ENCODE results near the gene GABRD. TPM values are rescaled to one million over a fixed set of nuclear protein-coding genes. Genes with fewer than 3 reads are reported as not detected.

Gene GABRD
- total and polyA plus RNA-seq, 2 donors (not counting 3 experiments of a cell fraction or from before 2014, with no cell fraction given) = not detected

- FAIRE-seq = no peak
- dilution Hi-C loops (cut with MboI; ENCODE audit: extremely low pct_ligation_motif_present, low sequenced_read_pairs) = no loop called here
- CTCF ChIA-PET = interaction anchor here (0.6 to 4.2 kb wide), 3 partner anchors 45 to 128 kb away, joined by 3 to 108 read pairs (median 3); no protein-coding TSS in a partner anchor
These were observed 28.0 kb downstream of the GABRD start for GRCh38 chr1:2046953-2047748.

DNA sequence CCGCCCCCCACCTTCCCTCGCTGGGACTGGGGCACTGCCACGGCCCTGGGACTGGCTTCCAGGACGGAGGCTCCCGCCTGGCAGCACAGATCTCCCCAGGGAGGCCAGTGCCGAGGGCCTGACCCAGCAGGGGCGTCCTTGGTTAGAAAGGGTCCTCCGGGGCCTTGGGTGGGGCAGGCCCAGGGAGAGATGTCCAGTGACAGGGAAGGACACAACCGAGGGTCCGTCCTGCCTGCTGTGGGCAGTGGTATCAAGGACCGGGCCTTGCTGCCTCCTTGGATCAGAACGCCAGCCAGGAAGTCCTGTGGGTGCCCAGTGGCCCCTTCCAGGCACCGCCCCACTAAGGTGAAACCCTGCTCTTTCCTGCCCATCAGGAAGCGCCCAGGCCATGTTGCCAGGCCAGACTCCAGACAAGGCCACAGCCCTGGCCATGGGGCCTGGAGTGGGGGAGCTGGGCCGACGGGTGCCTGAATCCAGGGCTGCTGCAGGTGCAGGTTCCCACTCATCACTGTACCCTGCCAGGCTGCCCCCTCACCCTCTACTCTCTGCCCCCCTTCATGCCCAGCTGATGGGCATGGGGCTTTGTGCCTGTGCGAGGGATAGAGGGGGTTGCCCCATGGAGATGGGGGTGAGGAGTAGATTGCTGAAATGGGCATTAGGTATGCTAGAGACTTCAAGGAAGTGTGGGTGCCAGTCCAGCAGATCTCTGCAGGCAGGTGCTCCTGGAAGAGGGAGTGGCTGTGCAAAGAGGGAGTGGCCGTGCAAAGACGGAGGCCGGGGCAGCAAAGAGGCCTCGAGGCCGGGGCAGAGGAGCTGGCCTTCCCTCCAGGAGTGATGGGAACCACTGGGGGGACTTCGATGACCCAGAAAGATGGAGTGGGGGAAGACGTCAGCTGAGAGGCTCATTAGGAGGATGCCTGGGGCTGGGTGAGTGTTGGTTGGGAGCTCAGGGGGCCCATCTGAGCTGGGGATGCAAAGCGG lies 28.9 kb downstream of the GABRD start:
- H3K27me3 ChIP-seq (ENCODE audit: control insufficient read depth in 2 of 2, insufficient read depth in 2 of 2, low read length in 2 of 2) = peaks cover 28% of the 10 kb centered on the region in 2 experiments
- DNase-seq (ENCODE audit: low read depth, low spot score) = no peak

More at GRCh38 chr1:2046953-2047748, 28.0 kb downstream of the GABRD start:
- Histone ChIP-seq H3K4me2 (ENCODE audit: insufficient read depth, low read length) (no peak overlapping the region), H2AFZ (ENCODE audit: low read depth, low read length) (no peak overlapping the region), H3K79me2 (ENCODE audit: control insufficient read depth, insufficient read depth, low read length) (no peaks in the 10 kb centered on the region), H3K27ac (ENCODE audit: insufficient read depth, low read depth, low read length) (no peak overlapping the region), H4K20me1 (replicated peaks; ENCODE audit: control insufficient read depth, extremely low read depth, insufficient read depth, low read length) (no peaks in the 10 kb centered on the region), H3K36me3 (ENCODE audit: control insufficient read depth in 2 of 2, extremely low read depth in 1 of 2, insufficient read depth in 2 of 2, low read length in 2 of 2) (no peaks in the 10 kb centered on the region), H3K4me3 (replicated peaks in 1 of 3; ENCODE audit: insufficient read depth in 1 of 3, low read depth in 1 of 3, low read length in 3 of 3) (no peak overlapping the region), H3K9me3 (replicated peaks; ENCODE audit: control insufficient read depth, insufficient read depth, low read length) (no peaks in the 10 kb centered on the region), H3K9ac (replicated peaks; ENCODE audit: extremely low read depth, insufficient read depth, low read length) (no peak overlapping the region), H3K27me3 (ENCODE audit: control insufficient read depth in 2 of 2, insufficient read depth in 2 of 2, low read length in 2 of 2) (peaks cover 28% of the 10 kb centered on the region in 2 experiments), H3K4me1 (ENCODE audit: control insufficient read depth, extremely low read depth, insufficient read depth, low read length) (no peaks in the 10 kb centered on the region), H3K9me1 (replicated peaks; ENCODE audit: control insufficient read depth, extremely low read depth, insufficient read depth, low read length) (no peaks in the 10 kb centered on the region)
- DNase-seq (ENCODE audit: low read depth, low spot score) = no peak
- no TSS peak for BruUV-seq (replicated peaks)
- POLR2A ChIA-PET = no interaction called here
- intact Hi-C loops (cut with micrococcal nuclease) = loop anchor here (1.0 kb wide), 1 partner anchor 103 kb away; no protein-coding TSS in a partner anchor
- no peak for TF ChIP-seq POLR2A (IDR thresholded peaks at IDR 0.05; ENCODE audit: low read depth, low read length)

More for the DNA sequence above, 28.9 kb downstream of the GABRD start:
- Histone ChIP-seq H3K79me2 (ENCODE audit: control insufficient read depth, insufficient read depth, low read length) (no peaks in the 10 kb centered on the region), H3K9me3 (replicated peaks; ENCODE audit: control insufficient read depth, insufficient read depth, low read length) (no peaks in the 10 kb centered on the region), H3K4me2 (ENCODE audit: insufficient read depth, low read length) (no peak overlapping the region), H2AFZ (ENCODE audit: low read depth, low read length) (no peak overlapping the region), H3K4me3 (replicated peaks in 1 of 3; ENCODE audit: insufficient read depth in 1 of 3, low read depth in 1 of 3, low read length in 3 of 3) (no peak overlapping the region), H3K4me1 (ENCODE audit: control insufficient read depth, extremely low read depth, insufficient read depth, low read length) (no peaks in the 10 kb centered on the region), H3K36me3 (ENCODE audit: control insufficient read depth in 2 of 2, extremely low read depth in 1 of 2, insufficient read depth in 2 of 2, low read length in 2 of 2) (no peaks in the 10 kb centered on the region), H3K9ac (replicated peaks; ENCODE audit: extremely low read depth, insufficient read depth, low read length) (no peak overlapping the region), H3K27ac (ENCODE audit: insufficient read depth, low read depth, low read length) (no peak overlapping the region), H3K9me1 (replicated peaks; ENCODE audit: control insufficient read depth, extremely low read depth, insufficient read depth, low read length) (no peaks in the 10 kb centered on the region), H4K20me1 (replicated peaks; ENCODE audit: control insufficient read depth, extremely low read depth, insufficient read depth, low read length) (no peaks in the 10 kb centered on the region)
- no TSS peak for BruUV-seq (replicated peaks)
- ChIA-PET POLR2A (no interaction called here), CTCF (interaction anchor here (1.8 kb wide), 1 partner anchor 87 kb away, joined by 7 read pairs; no protein-coding TSS in a partner anchor)
- intact Hi-C loops (cut with micrococcal nuclease) (no loop called here), dilution Hi-C loops (cut with MboI; ENCODE audit: extremely low pct_ligation_motif_present, low sequenced_read_pairs) (no loop called here)
- no peak for TF ChIP-seq POLR2AphosphoS5 (IDR thresholded peaks at IDR 0.05; ENCODE audit: insufficient read depth, low read depth, low read length)
- TF ChIP-seq FOS (IDR thresholded peaks at IDR 0.05; ENCODE audit: borderline replicate concordance, insufficient read depth, low read length) = no peak
- no peak for TF ChIP-seq JUN (IDR thresholded peaks at IDR 0.05; ENCODE audit: borderline replicate concordance, insufficient read depth, insufficient read length, low read depth)
- TF ChIP-seq MYC (IDR thresholded peaks at IDR 0.05; ENCODE audit: low read depth, low read length) = no peak
- TF ChIP-seq, protein P1, sequence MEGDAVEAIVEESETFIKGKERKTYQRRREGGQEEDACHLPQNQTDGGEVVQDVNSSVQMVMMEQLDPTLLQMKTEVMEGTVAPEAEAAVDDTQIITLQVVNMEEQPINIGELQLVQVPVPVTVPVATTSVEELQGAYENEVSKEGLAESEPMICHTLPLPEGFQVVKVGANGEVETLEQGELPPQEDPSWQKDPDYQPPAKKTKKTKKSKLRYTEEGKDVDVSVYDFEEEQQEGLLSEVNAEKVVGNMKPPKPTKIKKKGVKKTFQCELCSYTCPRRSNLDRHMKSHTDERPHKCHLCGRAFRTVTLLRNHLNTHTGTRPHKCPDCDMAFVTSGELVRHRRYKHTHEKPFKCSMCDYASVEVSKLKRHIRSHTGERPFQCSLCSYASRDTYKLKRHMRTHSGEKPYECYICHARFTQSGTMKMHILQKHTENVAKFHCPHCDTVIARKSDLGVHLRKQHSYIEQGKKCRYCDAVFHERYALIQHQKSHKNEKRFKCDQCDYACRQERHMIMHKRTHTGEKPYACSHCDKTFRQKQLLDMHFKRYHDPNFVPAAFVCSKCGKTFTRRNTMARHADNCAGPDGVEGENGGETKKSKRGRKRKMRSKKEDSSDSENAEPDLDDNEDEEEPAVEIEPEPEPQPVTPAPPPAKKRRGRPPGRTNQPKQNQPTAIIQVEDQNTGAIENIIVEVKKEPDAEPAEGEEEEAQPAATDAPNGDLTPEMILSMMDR (IDR thresholded peaks at IDR 0.05; ENCODE audit: extremely low read depth in 1 of 2, insufficient read depth in 1 of 2, low read depth in 1 of 2, low read length in 2 of 2) = no peak
- TF ChIP-seq, protein P2, sequence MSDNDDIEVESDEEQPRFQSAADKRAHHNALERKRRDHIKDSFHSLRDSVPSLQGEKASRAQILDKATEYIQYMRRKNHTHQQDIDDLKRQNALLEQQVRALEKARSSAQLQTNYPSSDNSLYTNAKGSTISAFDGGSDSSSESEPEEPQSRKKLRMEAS (IDR thresholded peaks at IDR 0.05; ENCODE audit: insufficient read depth, insufficient read length) = no peak
- no peak for TF ChIP-seq EZH2 (IDR thresholded peaks at IDR 0.05; ENCODE audit: borderline replicate concordance, low read depth, low read length, severe bottlenecking)
- no peak for FAIRE-seq

Measured in endothelial cell of umbilical vein (primary cell).